ENCODE results near the gene RALGPS2. TPM values are rescaled to one million over a fixed set of nuclear protein-coding genes. Genes with fewer than 3 reads are reported as not detected.

Gene RALGPS2
- total RNA-seq, 2 experiments from 2014 or later = 91.6 to 102 TPM

DNA sequence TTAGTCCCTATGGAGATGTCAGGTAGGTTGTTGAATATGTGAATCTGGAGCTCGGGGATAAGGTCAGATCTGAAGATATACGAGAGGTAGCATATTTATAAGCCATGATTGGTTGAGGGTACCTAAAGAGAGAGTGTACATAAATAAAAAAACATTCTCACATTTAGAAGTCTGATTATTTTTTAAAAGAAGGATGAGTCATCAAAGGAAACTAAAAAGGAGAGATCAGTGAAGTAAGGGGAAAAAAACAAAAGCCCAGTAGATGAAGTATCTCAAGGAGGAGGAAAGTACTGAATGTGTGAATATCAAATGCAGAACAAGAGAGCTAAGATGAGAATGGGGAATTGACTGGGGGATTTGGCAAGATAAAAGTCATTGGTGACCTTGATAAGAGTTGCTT is 161.5 kb downstream of the RALGPS2 start:
- no peak for DNase-seq (ENCODE audit: low spot score)
- H4K20me1 ChIP-seq (ENCODE audit: insufficient read depth, low read length) = no peaks in the 10 kb centered on the region
- H2AFZ ChIP-seq (ENCODE audit: low read length) = no peak overlapping the region
- no peaks in the 10 kb centered on the region for H3K9me2 ChIP-seq (ENCODE audit: insufficient read depth, low read length)
- no peak overlapping the region for H3K27ac ChIP-seq (ENCODE audit: low read depth, low read length, poor library complexity, severe bottlenecking)
- no peaks in the 10 kb centered on the region for H3K79me2 ChIP-seq (ENCODE audit: insufficient read depth, low read depth, low read length)
- intact Hi-C loops (cut with micrococcal nuclease; ENCODE audit: unreplicated experiment) = no loop called here
- POLR2A ChIA-PET = interaction anchor here (0.5 to 1.3 kb wide), 4 partner anchors 28 to 710 kb away, joined by 3 read pairs; no protein-coding TSS in a partner anchor
- no peak overlapping the region for H3K4me3 ChIP-seq (ENCODE audit: low read depth, low read length, poor library complexity, severe bottlenecking)
- no peak overlapping the region for H3K4me2 ChIP-seq (ENCODE audit: low read length)
- TF ChIP-seq EZH2phosphoT487 (IDR thresholded peaks at IDR 0.05; ENCODE audit: borderline replicate concordance, low read depth, low read length) = no peak
- TF ChIP-seq, protein P1, sequence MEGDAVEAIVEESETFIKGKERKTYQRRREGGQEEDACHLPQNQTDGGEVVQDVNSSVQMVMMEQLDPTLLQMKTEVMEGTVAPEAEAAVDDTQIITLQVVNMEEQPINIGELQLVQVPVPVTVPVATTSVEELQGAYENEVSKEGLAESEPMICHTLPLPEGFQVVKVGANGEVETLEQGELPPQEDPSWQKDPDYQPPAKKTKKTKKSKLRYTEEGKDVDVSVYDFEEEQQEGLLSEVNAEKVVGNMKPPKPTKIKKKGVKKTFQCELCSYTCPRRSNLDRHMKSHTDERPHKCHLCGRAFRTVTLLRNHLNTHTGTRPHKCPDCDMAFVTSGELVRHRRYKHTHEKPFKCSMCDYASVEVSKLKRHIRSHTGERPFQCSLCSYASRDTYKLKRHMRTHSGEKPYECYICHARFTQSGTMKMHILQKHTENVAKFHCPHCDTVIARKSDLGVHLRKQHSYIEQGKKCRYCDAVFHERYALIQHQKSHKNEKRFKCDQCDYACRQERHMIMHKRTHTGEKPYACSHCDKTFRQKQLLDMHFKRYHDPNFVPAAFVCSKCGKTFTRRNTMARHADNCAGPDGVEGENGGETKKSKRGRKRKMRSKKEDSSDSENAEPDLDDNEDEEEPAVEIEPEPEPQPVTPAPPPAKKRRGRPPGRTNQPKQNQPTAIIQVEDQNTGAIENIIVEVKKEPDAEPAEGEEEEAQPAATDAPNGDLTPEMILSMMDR (conservative IDR thresholded peaks at IDR 0.05; ENCODE audit: low read length) = no peak
- no TSS peak for BruUV-seq (replicated peaks)
- no peaks in the 10 kb centered on the region for H3K9me3 ChIP-seq (ENCODE audit: low read length)
- H3K4me1 ChIP-seq (ENCODE audit: insufficient read depth, low read length, poor library complexity, severe bottlenecking) = no peaks in the 10 kb centered on the region
- CTCF ChIA-PET (ENCODE audit: unreplicated experiment) = no interaction called here
- H3K36me3 ChIP-seq (ENCODE audit: insufficient read depth, low read length) = peaks cover 94% of the 10 kb centered on the region

DNA sequence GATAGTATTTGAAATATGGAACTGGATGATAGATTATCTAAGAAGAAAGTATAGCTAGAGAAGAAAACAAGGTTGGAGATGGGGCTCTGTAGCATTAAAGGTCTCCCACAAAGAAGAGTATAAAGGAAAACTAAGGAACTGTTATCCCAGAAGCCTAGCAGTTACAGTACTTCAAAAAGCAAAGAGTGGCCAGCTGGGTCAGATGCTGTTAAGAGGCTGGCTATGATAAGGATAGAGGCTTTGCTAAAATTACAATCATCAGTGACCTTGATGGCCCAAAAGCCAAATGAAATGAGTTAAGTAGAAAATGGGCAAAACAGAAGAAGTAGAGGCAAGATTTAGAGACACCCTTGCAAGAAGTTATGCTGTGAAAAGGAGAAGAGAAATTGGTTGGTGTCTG is 170.9 kb downstream of the RALGPS2 start:
- DNase-seq (ENCODE audit: low spot score) = no peak
- Histone ChIP-seq H3K27ac (ENCODE audit: low read depth, low read length, poor library complexity, severe bottlenecking) (no peak overlapping the region), H3K4me3 (ENCODE audit: low read depth, low read length, poor library complexity, severe bottlenecking) (no peak overlapping the region), H3K4me1 (ENCODE audit: insufficient read depth, low read length, poor library complexity, severe bottlenecking) (no peaks in the 10 kb centered on the region), H3K9me2 (ENCODE audit: insufficient read depth, low read length) (no peaks in the 10 kb centered on the region), H2AFZ (ENCODE audit: low read length) (no peak overlapping the region), H3K79me2 (ENCODE audit: insufficient read depth, low read depth, low read length) (no peaks in the 10 kb centered on the region), H3K36me3 (ENCODE audit: insufficient read depth, low read length) (peaks cover 85% of the 10 kb centered on the region), H3K9me3 (ENCODE audit: low read length) (no peaks in the 10 kb centered on the region), H4K20me1 (ENCODE audit: insufficient read depth, low read length) (no peaks in the 10 kb centered on the region), H3K4me2 (ENCODE audit: low read length) (no peak overlapping the region)
- no TSS peak for BruUV-seq (replicated peaks)
- ChIA-PET POLR2A (interaction anchor here (1.2 kb wide), 1 partner anchor 137 kb away, joined by 3 read pairs; no protein-coding TSS in a partner anchor), CTCF (ENCODE audit: unreplicated experiment) (no interaction called here)
- no peak for TF ChIP-seq EZH2phosphoT487 (IDR thresholded peaks at IDR 0.05; ENCODE audit: borderline replicate concordance, low read depth, low read length)
- intact Hi-C loops (cut with micrococcal nuclease; ENCODE audit: unreplicated experiment) = no loop called here

DNA sequence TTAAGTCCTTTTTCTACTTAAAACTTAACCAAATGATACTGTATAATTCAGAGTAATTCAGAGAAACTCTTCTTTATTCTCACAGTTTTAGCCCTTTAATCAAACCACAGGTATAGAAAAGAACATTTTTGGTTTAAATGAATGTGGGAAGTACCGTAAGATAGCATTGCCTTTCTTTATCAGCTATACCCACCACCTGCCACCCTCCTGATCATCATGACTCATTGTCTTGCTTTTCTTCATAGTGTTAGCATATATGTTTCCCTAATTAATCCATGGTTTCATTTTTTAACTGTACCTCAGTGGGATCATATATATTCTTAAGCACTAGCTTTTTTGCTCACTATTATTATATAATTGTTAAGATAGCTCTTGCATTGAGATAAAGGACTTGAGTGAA is 173.4 kb downstream of the RALGPS2 start:
- ChIA-PET POLR2A (interaction anchor here (0.6 to 0.8 kb wide), 3 partner anchors 18 to 39 kb away, joined by 3 to 5 read pairs (median 4); no protein-coding TSS in a partner anchor), CTCF (ENCODE audit: unreplicated experiment) (no interaction called here)
- no peak overlapping the region for H3K4me3 ChIP-seq (ENCODE audit: low read depth, low read length, poor library complexity, severe bottlenecking)
- no peaks in the 10 kb centered on the region for H3K9me2 ChIP-seq (ENCODE audit: insufficient read depth, low read length)
- H3K4me2 ChIP-seq (ENCODE audit: low read length) = no peak overlapping the region
- TF ChIP-seq, protein P1 (conservative IDR thresholded peaks at IDR 0.05; ENCODE audit: low read length) = no peak
- TF ChIP-seq EZH2phosphoT487 (IDR thresholded peaks at IDR 0.05; ENCODE audit: borderline replicate concordance, low read depth, low read length) = no peak
- H4K20me1 ChIP-seq (ENCODE audit: insufficient read depth, low read length) = no peaks in the 10 kb centered on the region
- intact Hi-C loops (cut with micrococcal nuclease; ENCODE audit: unreplicated experiment) = no loop called here
- no peaks in the 10 kb centered on the region for H3K9me3 ChIP-seq (ENCODE audit: low read length)
- no peak overlapping the region for H2AFZ ChIP-seq (ENCODE audit: low read length)
- H3K4me1 ChIP-seq (ENCODE audit: insufficient read depth, low read length, poor library complexity, severe bottlenecking) = no peaks in the 10 kb centered on the region
- H3K79me2 ChIP-seq (ENCODE audit: insufficient read depth, low read depth, low read length) = no peaks in the 10 kb centered on the region
- BruUV-seq (replicated peaks) = no TSS peak
- no peak overlapping the region for H3K27ac ChIP-seq (ENCODE audit: low read depth, low read length, poor library complexity, severe bottlenecking)
- DNase-seq (ENCODE audit: low spot score) = no peak
- H3K36me3 ChIP-seq (ENCODE audit: insufficient read depth, low read length) = peaks cover 86% of the 10 kb centered on the region
